Renal cortex interstitium (tissue), 11 donors: ENCODE results near the gene IKZF1. TPM values are rescaled to one million over a fixed set of nuclear protein-coding genes. Genes with fewer than 3 reads are reported as not detected.

ENCODE experiments used
- DNase-seq, 11 donors: peaks; one replicate each; pipeline ENCODE4 v3.0.0-alpha.2; 2013; ENCODE audit warnings: low read depth in 9 of 11, low spot score in 4 of 11; ENCODE audit errors: extremely low read depth in 1 of 11
- polyA plus RNA-seq, 3 donors: library from polyadenylated mRNA; unstranded; fragments of 120-200 nt; gene quantifications; one replicate each; pipeline ENCODE4 v1.2.1, GENCODE V29; 2013; ENCODE audit not compliant: insufficient read length in 3 of 3

The IKZF1 gene
- polyA plus RNA-seq, 3 donors, result 0.98 to 1.8 (median 1.1) TPM

- DNase-seq, result no peak
Measured at GRCh38 chr7:50281680-50282445, 22.7 kb upstream of the IKZF1 start.

- no peak for DNase-seq
Measured at GRCh38 chr7:50282813-50283605, 21.5 kb upstream of the IKZF1 start.

GRCh38 chr7:50283731-50284130 is 20.8 kb upstream of the IKZF1 start:
- no peak for DNase-seq

- no peak for DNase-seq
Measured at GRCh38 chr7:50284296-50284695, 20.2 kb upstream of the IKZF1 start.

GRCh38 chr7:50285269-50285668 is 19.2 kb upstream of the IKZF1 start:
- DNase-seq, result no peak

- DNase-seq, result no peak
Measured at GRCh38 chr7:50287129-50287528, 17.4 kb upstream of the IKZF1 start.

GRCh38 chr7:50292165-50292757 is 12.3 kb upstream of the IKZF1 start:
- DNase-seq, result no peak

- DNase-seq, result no peak
Measured at GRCh38 chr7:50292763-50293162, 11.8 kb upstream of the IKZF1 start.

- no peak for DNase-seq
Measured at GRCh38 chr7:50293509-50294179, 10.9 kb upstream of the IKZF1 start.

- no peak for DNase-seq
Measured at GRCh38 chr7:50295133-50295532, 9.4 kb upstream of the IKZF1 start.

- no peak for DNase-seq
Measured at GRCh38 chr7:50296799-50297198, 7.7 kb upstream of the IKZF1 start.

GRCh38 chr7:50298811-50299562 is 5.5 kb upstream of the IKZF1 start:
- no peak for DNase-seq

- DNase-seq, result no peak
Measured at GRCh38 chr7:50300336-50300735, 4.2 kb upstream of the IKZF1 start.

GRCh38 chr7:50302486-50303334 is 1.8 kb upstream of the IKZF1 start:
- no peak for DNase-seq

- no peak for DNase-seq
Measured at GRCh38 chr7:50303335-50304128, 984 bp upstream of the IKZF1 start.

GRCh38 chr7:50304911-50305582 is 531 bp downstream of the IKZF1 start:
- DNase-seq, result no peak
